Inflammatory macrophage treated with lipopolysaccharide for 4 hours (primary cell): ENCODE results near the gene TCERG1L.

Experiments used
- DNase-seq: peaks from one replicate; pipeline ENCODE4 v3.0.0-alpha.2; 2020

Gene TCERG1L

GRCh38 chr10:131053192-131053591 lies 258.3 kb downstream of the TCERG1L start:
- DNase-seq = no peak

- DNase-seq = no peak
Measured at GRCh38 chr10:131050162-131050766, 261.3 kb downstream of the TCERG1L start.

- no peak for DNase-seq
Measured at GRCh38 chr10:131049016-131049415, 262.5 kb downstream of the TCERG1L start.

GRCh38 chr10:131048606-131049005 lies 262.9 kb downstream of the TCERG1L start:
- no peak for DNase-seq

GRCh38 chr10:131047501-131047900 lies 264.0 kb downstream of the TCERG1L start:
- no peak for DNase-seq

- DNase-seq = no peak
Measured at GRCh38 chr10:131046194-131046593, 265.3 kb downstream of the TCERG1L start.

GRCh38 chr10:131044379-131045111 lies 267.0 kb downstream of the TCERG1L start:
- DNase-seq = no peak

GRCh38 chr10:131043039-131043691 lies 268.4 kb downstream of the TCERG1L start:
- DNase-seq = no peak
